ENCODE data around the gene SEPHS2.

DNA sequence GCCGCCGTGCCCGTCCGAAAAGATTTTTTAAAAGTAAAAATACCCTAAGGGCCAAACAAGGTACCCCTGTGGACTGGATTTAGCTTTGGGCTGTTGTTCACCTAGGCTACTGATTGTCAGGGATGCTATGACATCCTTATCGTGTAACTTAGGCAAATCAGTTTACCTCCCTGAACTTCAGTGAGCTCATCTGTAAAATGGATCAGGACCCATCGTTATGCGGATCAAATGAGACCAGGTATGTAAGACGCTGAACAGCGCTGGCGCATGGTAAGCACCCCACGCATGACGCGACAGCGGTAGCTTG lies 38.9 kb downstream of the SEPHS2 start:
- TF ChIP-seq CTCF (IDR thresholded peaks at IDR 0.05) (no peak), POLR2A (IDR thresholded peaks at IDR 0.05) (no peak)

Measured in heart left ventricle (tissue), 13 donors.